ENCODE measurements around the gene ARMC9. TPM values are rescaled to one million over a fixed set of nuclear protein-coding genes. Genes with fewer than 3 reads are reported as not detected.

ARMC9 gene
- total RNA-seq, 1 experiment from 2014 or later: 15.2 TPM

- DNase-seq: no peak
- H3K27me3 ChIP-seq: no peaks in the 10 kb centered on the region
- H3K36me3 ChIP-seq: no peaks in the 10 kb centered on the region
- no peak overlapping the region for H3K4me3 ChIP-seq
- peaks cover 12% of the 10 kb centered on the region for H3K9me3 ChIP-seq
These were observed 182.8 kb downstream of the ARMC9 start for GRCh38 chr2:231380991-231381847.

- no peak for DNase-seq
- H3K27me3 ChIP-seq: no peaks in the 10 kb centered on the region
- H3K4me3 ChIP-seq: no peak overlapping the region
- no peaks in the 10 kb centered on the region for H3K36me3 ChIP-seq
- peaks cover 12% of the 10 kb centered on the region for H3K9me3 ChIP-seq
These were observed 183.7 kb downstream of the ARMC9 start for GRCh38 chr2:231382116-231382515.

DNA sequence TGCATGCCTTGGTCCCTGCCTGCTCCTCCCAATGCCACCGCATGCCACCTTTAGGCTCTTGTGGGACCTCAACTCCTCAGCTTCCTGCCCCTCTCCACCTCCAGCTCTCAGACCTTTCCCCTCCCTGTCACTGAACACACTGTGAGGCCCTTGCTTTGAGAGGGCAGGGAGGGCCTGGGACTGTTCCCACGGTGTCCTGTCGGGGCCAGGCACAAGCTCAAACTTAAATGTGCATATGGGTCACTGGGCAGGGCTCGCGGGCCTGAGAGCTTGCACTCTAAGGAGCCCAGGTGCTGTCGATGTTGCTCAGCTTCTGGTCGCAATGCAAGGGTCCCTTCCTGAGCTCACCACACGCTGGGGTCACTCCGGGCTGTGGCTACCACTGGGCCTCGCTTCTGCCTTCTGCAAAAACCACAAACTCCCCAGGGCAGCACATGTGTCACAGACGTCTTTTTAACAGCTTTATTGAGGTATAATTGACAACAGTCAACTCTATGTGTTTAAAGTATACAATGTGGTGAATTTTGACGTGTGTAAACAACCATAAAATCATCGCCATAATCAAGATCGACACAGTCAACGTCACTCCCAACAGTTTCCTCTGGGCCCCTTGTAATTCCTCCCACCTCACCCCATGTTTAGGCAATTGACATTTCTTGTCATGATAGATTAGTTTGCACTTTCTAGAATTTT, 185.1 kb downstream of the ARMC9 start:
- Histone ChIP-seq H3K27me3 (no peaks in the 10 kb centered on the region), H3K36me3 (no peaks in the 10 kb centered on the region), H3K4me3 (no peak overlapping the region), H3K9me3 (peaks cover 12% of the 10 kb centered on the region)
- no peak for DNase-seq

- DNase-seq: no peak
- Histone ChIP-seq H3K4me3 (no peak overlapping the region), H3K27me3 (no peaks in the 10 kb centered on the region), H3K36me3 (no peaks in the 10 kb centered on the region), H3K9me3 (peaks cover 12% of the 10 kb centered on the region)
These were observed 185.6 kb downstream of the ARMC9 start for GRCh38 chr2:231384109-231384435.

DNA sequence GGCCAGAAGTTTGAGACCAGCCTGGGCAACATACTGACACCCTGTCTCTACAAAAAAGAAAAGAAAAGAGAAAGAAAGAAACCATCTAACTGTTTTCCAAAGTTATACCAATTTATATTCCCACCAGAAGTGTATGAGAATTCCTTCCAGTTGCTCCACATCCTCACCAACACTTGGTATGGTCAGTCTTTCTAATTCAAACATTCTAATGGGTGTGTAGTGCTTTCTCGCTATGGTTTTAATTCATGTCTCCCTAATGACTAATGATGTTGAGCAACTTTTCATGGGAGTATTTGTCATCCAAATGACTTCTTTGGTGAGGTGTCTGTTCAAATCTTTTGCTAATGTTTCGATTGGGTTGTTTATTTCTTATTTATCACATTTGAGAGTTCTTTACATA, 186.5 kb downstream of the ARMC9 start:
- H3K27me3 ChIP-seq: no peaks in the 10 kb centered on the region
- H3K36me3 ChIP-seq: no peaks in the 10 kb centered on the region
- no peak for DNase-seq
- H3K9me3 ChIP-seq: peaks cover 12% of the 10 kb centered on the region
- no peak overlapping the region for H3K4me3 ChIP-seq

- Histone ChIP-seq H3K9me3 (peaks cover 12% of the 10 kb centered on the region), H3K4me3 (no peak overlapping the region), H3K27me3 (no peaks in the 10 kb centered on the region), H3K36me3 (no peaks in the 10 kb centered on the region)
- no peak for DNase-seq
These were observed 187.0 kb downstream of the ARMC9 start for GRCh38 chr2:231385429-231385828.

DNA sequence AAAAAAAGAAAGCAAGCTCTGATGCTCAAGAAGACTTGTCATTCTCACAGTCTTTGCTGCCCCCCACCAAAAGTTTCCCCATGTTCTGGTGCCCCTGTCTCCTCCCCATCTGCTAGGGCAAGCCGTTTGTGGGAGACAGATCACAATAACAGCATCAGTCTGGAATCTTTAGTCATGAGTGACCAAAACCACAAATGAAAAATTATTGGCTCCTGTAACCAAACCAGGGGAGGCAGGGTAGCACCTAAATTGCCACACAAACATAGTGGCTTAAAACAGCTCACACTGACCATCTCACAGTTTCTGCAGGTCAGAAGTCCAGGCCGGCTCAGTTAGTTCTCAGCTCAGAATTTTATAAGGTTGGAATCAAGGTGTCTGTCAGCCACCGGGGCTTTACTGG, 188.0 kb downstream of the ARMC9 start:
- Histone ChIP-seq H3K4me3 (no peak overlapping the region), H3K27me3 (no peaks in the 10 kb centered on the region), H3K36me3 (no peaks in the 10 kb centered on the region), H3K9me3 (peaks cover 12% of the 10 kb centered on the region)
- DNase-seq: peak; percentile 29

DNA sequence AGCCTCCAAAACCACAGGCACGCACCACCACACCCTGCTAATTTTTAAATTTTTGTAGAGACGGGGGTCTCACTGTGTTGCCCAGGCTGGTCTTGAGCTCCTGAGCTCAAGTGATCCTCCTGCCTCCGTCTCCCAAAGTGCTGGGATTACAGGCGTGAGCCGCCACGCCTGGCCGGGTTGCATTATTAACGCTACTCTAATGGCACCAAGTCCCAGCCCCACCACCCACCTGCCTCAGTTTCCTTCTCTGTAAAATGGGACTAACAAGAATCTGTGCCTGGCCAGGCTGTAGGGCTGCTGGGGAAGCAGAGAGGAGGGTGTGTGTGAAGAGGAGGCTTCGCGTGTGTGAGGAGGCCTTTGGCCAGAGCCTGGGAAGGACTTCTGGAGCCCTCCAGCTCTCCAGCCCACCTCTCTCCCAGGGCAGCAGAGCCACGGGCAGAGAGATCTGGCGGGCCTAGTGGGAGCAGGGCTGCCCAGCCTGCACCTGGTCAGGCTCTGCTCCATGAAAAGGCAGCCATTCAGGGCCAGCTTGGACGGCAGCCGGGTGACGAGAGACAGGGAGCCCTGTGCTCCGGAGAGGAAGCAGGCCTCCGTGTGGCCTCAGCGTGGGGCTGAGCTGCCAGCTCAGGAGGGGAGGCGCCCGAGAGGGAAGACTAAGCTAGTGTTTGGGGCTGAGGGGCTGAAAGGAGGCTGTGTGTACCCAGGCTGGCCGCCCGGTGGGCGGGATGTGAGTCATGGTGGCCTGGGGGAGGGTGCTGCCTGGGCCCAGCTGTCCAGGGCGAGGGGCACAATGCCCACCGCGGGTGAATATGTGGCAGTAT, 189.7 kb downstream of the ARMC9 start:
- peak; percentile 95 for DNase-seq
- peaks cover 12% of the 10 kb centered on the region for H3K9me3 ChIP-seq
- H3K4me3 ChIP-seq: no peak overlapping the region
- H3K36me3 ChIP-seq: no peaks in the 10 kb centered on the region
- no peaks in the 10 kb centered on the region for H3K27me3 ChIP-seq

GRCh38 chr2:231388725-231389346, 190.4 kb downstream of the ARMC9 start:
- Histone ChIP-seq H3K9me3 (peaks cover 12% of the 10 kb centered on the region), H3K27me3 (no peaks in the 10 kb centered on the region), H3K4me3 (no peak overlapping the region), H3K36me3 (no peaks in the 10 kb centered on the region)
- no peak for DNase-seq

- Histone ChIP-seq H3K9me3 (no peaks in the 10 kb centered on the region), H3K27me3 (no peaks in the 10 kb centered on the region), H3K4me3 (no peak overlapping the region), H3K36me3 (no peaks in the 10 kb centered on the region)
- no peak for DNase-seq
These were observed 192.2 kb downstream of the ARMC9 start for GRCh38 chr2:231390667-231391066.

- Histone ChIP-seq H3K4me3 (no peak overlapping the region), H3K27me3 (no peaks in the 10 kb centered on the region), H3K36me3 (no peaks in the 10 kb centered on the region), H3K9me3 (no peaks in the 10 kb centered on the region)
- DNase-seq: no peak
These were observed 193.6 kb downstream of the ARMC9 start for GRCh38 chr2:231391981-231392380.

GRCh38 chr2:231392431-231393148, 194.2 kb downstream of the ARMC9 start:
- DNase-seq: no peak
- Histone ChIP-seq H3K4me3 (no peak overlapping the region), H3K27me3 (no peaks in the 10 kb centered on the region), H3K9me3 (no peaks in the 10 kb centered on the region), H3K36me3 (no peaks in the 10 kb centered on the region)

GRCh38 chr2:231393149-231394131, 195.0 kb downstream of the ARMC9 start:
- no peaks in the 10 kb centered on the region for H3K9me3 ChIP-seq
- no peak overlapping the region for H3K4me3 ChIP-seq
- H3K27me3 ChIP-seq: no peaks in the 10 kb centered on the region
- DNase-seq: no peak
- H3K36me3 ChIP-seq: no peaks in the 10 kb centered on the region

- no peak for DNase-seq
- no peak overlapping the region for H3K4me3 ChIP-seq
- H3K9me3 ChIP-seq: no peaks in the 10 kb centered on the region
- no peaks in the 10 kb centered on the region for H3K27me3 ChIP-seq
- no peaks in the 10 kb centered on the region for H3K36me3 ChIP-seq
These were observed 196.0 kb downstream of the ARMC9 start for GRCh38 chr2:231394211-231395141.
